RCC 7860 (cell line): ENCODE measurements around the gene MMS22L.

Experiments used
- DNase-seq: peaks from one replicate; pipeline ENCODE4 v3.0.0-alpha.2; 2015; ENCODE audit warnings: low spot score
- FAIRE-seq: peaks from 2 replicates; lab custom pipeline; 2012; peaks lifted over from hg19 to GRCh38; lab: Jason Lieb, UNC

The MMS22L gene

GRCh38 chr6:97151601-97152000 lies 131.4 kb downstream of the MMS22L start:
- DNase-seq (no peak), FAIRE-seq (no peak)

GRCh38 chr6:97150932-97151331 lies 132.1 kb downstream of the MMS22L start:
- no peak for FAIRE-seq

GRCh38 chr6:97147421-97147820 lies 135.6 kb downstream of the MMS22L start:
- DNase-seq (no peak), FAIRE-seq (no peak)

More at GRCh38 chr6:97150932-97151331, 132.1 kb downstream of the MMS22L start:
- no peak for DNase-seq

GRCh38 chr6:97145691-97146090 lies 137.3 kb downstream of the MMS22L start:
- DNase-seq (no peak), FAIRE-seq (no peak)

- FAIRE-seq (no peak), DNase-seq (no peak)
Observed at GRCh38 chr6:97141756-97142155, 141.3 kb downstream of the MMS22L start.

GRCh38 chr6:97138581-97138980 lies 144.4 kb downstream of the MMS22L start:
- FAIRE-seq (no peak), DNase-seq (no peak)

- FAIRE-seq: no peak
- no peak for DNase-seq
Observed at GRCh38 chr6:97136626-97137358, 146.2 kb downstream of the MMS22L start.

- DNase-seq: no peak
- no peak for FAIRE-seq
Observed at GRCh38 chr6:97133067-97133466, 149.9 kb downstream of the MMS22L start.

GRCh38 chr6:97129106-97129505 lies 153.9 kb downstream of the MMS22L start:
- DNase-seq (no peak), FAIRE-seq (no peak)

- FAIRE-seq (no peak), DNase-seq (no peak)
Observed at GRCh38 chr6:97128507-97128906, 154.5 kb downstream of the MMS22L start.

- FAIRE-seq: no peak
- DNase-seq: no peak
Observed at GRCh38 chr6:97123652-97124051, 159.4 kb downstream of the MMS22L start.

GRCh38 chr6:97123112-97123511 lies 159.9 kb downstream of the MMS22L start:
- DNase-seq (no peak), FAIRE-seq (no peak)

- FAIRE-seq (no peak), DNase-seq (no peak)
Observed at GRCh38 chr6:97120511-97120910, 162.5 kb downstream of the MMS22L start.

GRCh38 chr6:97114645-97115044 lies 168.4 kb downstream of the MMS22L start:
- FAIRE-seq: no peak

GRCh38 chr6:97113170-97113569 lies 169.8 kb downstream of the MMS22L start:
- FAIRE-seq (no peak), DNase-seq (no peak)

More at GRCh38 chr6:97114645-97115044, 168.4 kb downstream of the MMS22L start:
- no peak for DNase-seq

GRCh38 chr6:97111243-97111642 lies 171.8 kb downstream of the MMS22L start:
- DNase-seq (no peak), FAIRE-seq (no peak)

GRCh38 chr6:97110626-97111025 lies 172.4 kb downstream of the MMS22L start:
- FAIRE-seq: no peak
- DNase-seq: no peak

GRCh38 chr6:97110149-97110548 lies 172.9 kb downstream of the MMS22L start:
- DNase-seq: no peak
- no peak for FAIRE-seq

- no peak for DNase-seq
- FAIRE-seq: no peak
Observed at GRCh38 chr6:97109444-97109843, 173.6 kb downstream of the MMS22L start.

GRCh38 chr6:97102145-97102790 lies 180.7 kb downstream of the MMS22L start:
- FAIRE-seq: no peak

GRCh38 chr6:97100696-97101095 lies 182.3 kb downstream of the MMS22L start:
- no peak for FAIRE-seq
- DNase-seq: no peak

More at GRCh38 chr6:97102145-97102790, 180.7 kb downstream of the MMS22L start:
- no peak for DNase-seq
